Ovary (tissue), 3 donors: ENCODE data around the gene PDCD4.

Experiments used
- CTCF ChIP-seq, 3 donors: fragments of 450-650 bp in 2 of 3; fragments of 200-600 bp in 1 of 3; IDR thresholded peaks; one replicate each; pipeline versions ENCODE4 v1.5.1 to v1.8.0; 2016 to 2022; ENCODE audit warnings: antibody characterized with exemption in 3 of 3, mild to moderate bottlenecking in 1 of 3
- EP300 ChIP-seq: sonication (generic); formaldehyde crosslinking; IDR thresholded peaks from one replicate; pipeline ENCODE4 v1.6.1; 2017; ENCODE audit warnings: antibody characterized with exemption
- POLR2A ChIP-seq: fragments of 450-650 bp; IDR thresholded peaks from one replicate; pipeline ENCODE4 v1.6.1; 2017; ENCODE audit warnings: antibody characterized with exemption, mild to moderate bottlenecking, moderate library complexity
- donor health status: DM: no; HTN: no; CAD: no.

DNA sequence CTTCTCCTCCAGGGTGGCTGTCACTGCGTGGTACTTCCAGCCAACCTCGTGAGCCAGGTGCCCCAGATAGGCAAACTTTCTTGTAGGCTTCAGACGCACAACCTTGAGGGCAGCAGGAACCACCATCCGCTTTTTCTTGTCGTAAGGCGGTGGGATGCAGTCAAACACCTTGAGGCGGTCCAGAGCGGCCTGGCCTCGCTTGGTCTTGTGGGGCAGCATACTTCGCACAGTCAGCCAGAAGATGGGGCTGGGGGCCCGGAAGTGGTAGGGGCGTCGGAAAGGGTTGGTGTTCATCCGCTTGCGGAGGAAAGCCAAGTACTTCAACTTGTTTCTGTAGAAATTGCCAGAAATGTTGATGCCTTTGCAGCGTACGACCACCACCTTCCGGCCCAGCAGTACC lies 65.0 kb downstream of the PDCD4 start:
- TF ChIP-seq CTCF (IDR thresholded peaks at IDR 0.05) = no peak
- TF ChIP-seq POLR2A = no peak
- TF ChIP-seq EP300 = no peak
